ENCODE measurements around the gene NEU2.
"Not testable (repeated sequence)": the region's sequence is repeated elsewhere in the genome, so short reads cannot be mapped to it uniquely, and the experiment has no call there.

GRCh38 chr2:233019610-233020009, 12.9 kb upstream of the NEU2 start:
- TF ChIP-seq SP1 (IDR thresholded peaks at IDR 0.05; ENCODE audit: low read depth, low read length); GABPA (IDR thresholded peaks at IDR 0.05; ENCODE audit: low read depth); NR2C2 (IDR thresholded peaks at IDR 0.05; ENCODE audit: borderline replicate concordance, control insufficient read depth, insufficient read length, low read depth); BHLHE40 (IDR thresholded peaks at IDR 0.05; ENCODE audit: borderline replicate concordance in 1 of 2, low read depth in 2 of 2, low read length in 1 of 2); YY1 (IDR thresholded peaks at IDR 0.05; ENCODE audit: low read depth, low read length): not testable (repeated sequence)
- TF ChIP-seq, protein P1, sequence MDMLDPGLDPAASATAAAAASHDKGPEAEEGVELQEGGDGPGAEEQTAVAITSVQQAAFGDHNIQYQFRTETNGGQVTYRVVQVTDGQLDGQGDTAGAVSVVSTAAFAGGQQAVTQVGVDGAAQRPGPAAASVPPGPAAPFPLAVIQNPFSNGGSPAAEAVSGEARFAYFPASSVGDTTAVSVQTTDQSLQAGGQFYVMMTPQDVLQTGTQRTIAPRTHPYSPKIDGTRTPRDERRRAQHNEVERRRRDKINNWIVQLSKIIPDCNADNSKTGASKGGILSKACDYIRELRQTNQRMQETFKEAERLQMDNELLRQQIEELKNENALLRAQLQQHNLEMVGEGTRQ (IDR thresholded peaks at IDR 0.05; ENCODE audit: borderline replicate concordance, low read depth, low read length): not testable (repeated sequence)
- TF ChIP-seq, protein P2, sequence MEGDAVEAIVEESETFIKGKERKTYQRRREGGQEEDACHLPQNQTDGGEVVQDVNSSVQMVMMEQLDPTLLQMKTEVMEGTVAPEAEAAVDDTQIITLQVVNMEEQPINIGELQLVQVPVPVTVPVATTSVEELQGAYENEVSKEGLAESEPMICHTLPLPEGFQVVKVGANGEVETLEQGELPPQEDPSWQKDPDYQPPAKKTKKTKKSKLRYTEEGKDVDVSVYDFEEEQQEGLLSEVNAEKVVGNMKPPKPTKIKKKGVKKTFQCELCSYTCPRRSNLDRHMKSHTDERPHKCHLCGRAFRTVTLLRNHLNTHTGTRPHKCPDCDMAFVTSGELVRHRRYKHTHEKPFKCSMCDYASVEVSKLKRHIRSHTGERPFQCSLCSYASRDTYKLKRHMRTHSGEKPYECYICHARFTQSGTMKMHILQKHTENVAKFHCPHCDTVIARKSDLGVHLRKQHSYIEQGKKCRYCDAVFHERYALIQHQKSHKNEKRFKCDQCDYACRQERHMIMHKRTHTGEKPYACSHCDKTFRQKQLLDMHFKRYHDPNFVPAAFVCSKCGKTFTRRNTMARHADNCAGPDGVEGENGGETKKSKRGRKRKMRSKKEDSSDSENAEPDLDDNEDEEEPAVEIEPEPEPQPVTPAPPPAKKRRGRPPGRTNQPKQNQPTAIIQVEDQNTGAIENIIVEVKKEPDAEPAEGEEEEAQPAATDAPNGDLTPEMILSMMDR (IDR thresholded peaks at IDR 0.05 in 2 of 3, conservative IDR thresholded peaks at IDR 0.05 in 1 of 3; ENCODE audit: control insufficient read depth in 2 of 3, extremely low read depth in 1 of 3, insufficient read depth in 1 of 3, low read depth in 3 of 3, low read length in 3 of 3): not testable (repeated sequence)
